ENCODE data around the gene NDE1.

Gene NDE1

GRCh38 chr16:15747937-15748336 lies 97.9 kb downstream of the NDE1 start:
- TF ChIP-seq, protein P1, sequence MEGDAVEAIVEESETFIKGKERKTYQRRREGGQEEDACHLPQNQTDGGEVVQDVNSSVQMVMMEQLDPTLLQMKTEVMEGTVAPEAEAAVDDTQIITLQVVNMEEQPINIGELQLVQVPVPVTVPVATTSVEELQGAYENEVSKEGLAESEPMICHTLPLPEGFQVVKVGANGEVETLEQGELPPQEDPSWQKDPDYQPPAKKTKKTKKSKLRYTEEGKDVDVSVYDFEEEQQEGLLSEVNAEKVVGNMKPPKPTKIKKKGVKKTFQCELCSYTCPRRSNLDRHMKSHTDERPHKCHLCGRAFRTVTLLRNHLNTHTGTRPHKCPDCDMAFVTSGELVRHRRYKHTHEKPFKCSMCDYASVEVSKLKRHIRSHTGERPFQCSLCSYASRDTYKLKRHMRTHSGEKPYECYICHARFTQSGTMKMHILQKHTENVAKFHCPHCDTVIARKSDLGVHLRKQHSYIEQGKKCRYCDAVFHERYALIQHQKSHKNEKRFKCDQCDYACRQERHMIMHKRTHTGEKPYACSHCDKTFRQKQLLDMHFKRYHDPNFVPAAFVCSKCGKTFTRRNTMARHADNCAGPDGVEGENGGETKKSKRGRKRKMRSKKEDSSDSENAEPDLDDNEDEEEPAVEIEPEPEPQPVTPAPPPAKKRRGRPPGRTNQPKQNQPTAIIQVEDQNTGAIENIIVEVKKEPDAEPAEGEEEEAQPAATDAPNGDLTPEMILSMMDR (IDR thresholded peaks at IDR 0.05; ENCODE audit: control insufficient read depth, extremely low read depth, insufficient read depth), result no peak
- no peak for DNase-seq (ENCODE audit: low read depth)
- no peak overlapping the region for H3K4me3 ChIP-seq (ENCODE audit: low read depth, low read length)

DNA sequence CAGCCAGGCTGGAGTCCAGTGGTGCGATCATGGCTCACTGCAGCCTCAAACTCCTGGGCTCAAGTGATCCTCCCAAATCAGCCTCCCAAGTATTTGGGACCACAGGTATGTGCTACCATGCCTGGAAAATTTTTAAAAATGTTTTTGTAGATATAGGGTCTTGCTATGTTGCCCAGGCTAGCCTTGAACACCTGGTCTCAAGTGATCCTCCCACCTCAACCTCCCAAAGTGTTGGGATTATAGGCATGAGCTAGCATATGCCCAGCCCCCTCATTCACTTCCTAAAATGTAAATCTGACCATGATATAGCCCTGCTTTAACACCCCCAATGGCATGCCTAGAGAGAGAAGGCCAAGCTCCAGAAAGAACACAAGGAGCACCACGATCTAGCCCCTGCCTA lies 98.6 kb downstream of the NDE1 start:
- no peak for DNase-seq (ENCODE audit: low read depth)
- no peak overlapping the region for H3K4me3 ChIP-seq (ENCODE audit: low read depth, low read length)
- TF ChIP-seq, protein P1 (IDR thresholded peaks at IDR 0.05; ENCODE audit: control insufficient read depth, extremely low read depth, insufficient read depth), result no peak

- TF ChIP-seq, protein P1 (IDR thresholded peaks at IDR 0.05; ENCODE audit: control insufficient read depth, extremely low read depth, insufficient read depth), result no peak
- DNase-seq (ENCODE audit: low read depth), result no peak
- H3K4me3 ChIP-seq (ENCODE audit: low read depth, low read length), result no peak overlapping the region
Observed at GRCh38 chr16:15749371-15749770, 99.3 kb downstream of the NDE1 start.

- TF ChIP-seq, protein P1 (IDR thresholded peaks at IDR 0.05; ENCODE audit: control insufficient read depth, extremely low read depth, insufficient read depth), result no peak
- DNase-seq (ENCODE audit: low read depth), result no peak
- H3K4me3 ChIP-seq (ENCODE audit: low read depth, low read length), result no peak overlapping the region
Observed at GRCh38 chr16:15749985-15750384, 99.9 kb downstream of the NDE1 start.

- no peak overlapping the region for H3K4me3 ChIP-seq (ENCODE audit: low read depth, low read length)
- TF ChIP-seq, protein P1 (IDR thresholded peaks at IDR 0.05; ENCODE audit: control insufficient read depth, extremely low read depth, insufficient read depth), result no peak
- no peak for DNase-seq (ENCODE audit: low read depth)
Observed at GRCh38 chr16:15751940-15752339, 101.9 kb downstream of the NDE1 start.

DNA sequence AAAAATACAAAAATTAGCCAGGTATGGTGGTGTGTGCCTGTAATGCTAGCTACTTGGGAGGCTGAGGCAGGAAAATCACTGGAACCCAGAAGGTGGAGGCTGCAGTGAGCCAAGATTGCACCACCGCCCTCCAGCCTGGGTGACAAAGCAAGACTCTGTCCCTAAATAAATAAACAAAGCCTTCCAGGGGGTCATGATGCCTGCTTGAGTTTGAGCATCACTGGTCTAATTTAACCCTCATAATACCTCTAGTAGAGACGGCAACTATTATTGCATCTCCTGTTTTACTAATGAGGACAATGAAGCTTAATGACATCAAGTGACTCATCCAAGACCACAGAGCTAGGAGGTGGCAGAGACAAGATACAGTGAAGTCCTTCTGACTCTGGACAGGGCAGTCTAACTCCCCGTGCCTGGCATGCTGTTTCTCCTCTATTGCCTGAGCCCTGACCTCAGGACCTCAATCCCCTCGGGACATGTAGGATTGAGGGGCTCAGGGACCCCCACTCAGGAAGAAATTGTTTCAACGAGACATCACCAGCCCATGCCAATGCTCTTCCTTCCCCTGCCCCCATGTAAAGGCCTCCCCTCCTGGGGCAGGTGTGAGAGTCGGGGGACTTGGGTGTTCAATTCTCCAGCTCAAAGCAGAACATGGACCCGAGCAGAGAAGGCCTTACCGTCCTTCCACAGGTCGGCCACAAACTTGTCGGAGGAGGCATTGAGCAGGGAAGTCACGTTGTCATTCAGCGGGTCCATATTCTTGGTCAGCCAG lies 102.9 kb downstream of the NDE1 start:
- DNase-seq (ENCODE audit: low read depth), result no peak
- no peak overlapping the region for H3K4me3 ChIP-seq (ENCODE audit: low read depth, low read length)
- TF ChIP-seq, protein P1 (IDR thresholded peaks at IDR 0.05; ENCODE audit: control insufficient read depth, extremely low read depth, insufficient read depth), result no peak

All from LNCaP clone FGC (cell line).